ENCODE data around the gene SLC7A6. TPM values are rescaled to one million over a fixed set of nuclear protein-coding genes. Genes with fewer than 3 reads are reported as not detected.

The SLC7A6 gene
- total and polyA plus RNA-seq, 2 of the 8 experiments (the other 6 are each of a cell fraction or from before 2014, with no cell fraction given) = 28.0 to 37.8 TPM

DNA sequence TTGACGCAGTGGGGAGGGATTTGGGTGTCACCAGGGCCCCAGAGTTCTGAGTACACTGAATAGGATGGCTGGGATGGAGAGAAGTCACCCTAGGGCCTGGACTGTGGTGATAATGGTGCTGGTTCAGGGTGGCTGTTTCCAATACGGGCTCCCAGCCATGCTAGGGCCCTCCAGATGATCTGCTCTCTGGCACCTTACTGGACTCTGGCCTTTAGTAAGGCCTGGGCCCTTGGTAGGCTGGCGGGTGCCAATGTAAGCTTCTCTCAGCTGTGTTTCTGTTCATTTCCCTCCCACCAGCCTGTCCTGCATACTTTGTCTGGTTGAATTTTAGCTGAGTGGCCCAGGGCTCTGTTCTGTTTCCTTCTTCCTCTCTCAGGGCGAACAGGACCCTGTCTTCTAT lies 16.4 kb upstream of the SLC7A6 start (continued):
- TF ChIP-seq HDAC2 (IDR thresholded peaks at IDR 0.05; ENCODE audit: borderline replicate concordance in 1 of 2, low read depth in 2 of 2, low read length in 2 of 2) (no peak), CBX5 (IDR thresholded peaks at IDR 0.05; ENCODE audit: low read depth, low read length) (no peak), TBP (IDR thresholded peaks at IDR 0.05; ENCODE audit: low read depth, low read length) (no peak), ATF3 (IDR thresholded peaks at IDR 0.05; ENCODE audit: insufficient read depth, low read depth, low read length) (no peak), CTBP2 (IDR thresholded peaks at IDR 0.05; ENCODE audit: borderline replicate concordance, insufficient read depth, insufficient read length, low read length) (no peak), PHF8 (conservative IDR thresholded peaks at IDR 0.05; ENCODE audit: low read depth, low read length) (no peak), SRF (IDR thresholded peaks at IDR 0.05; ENCODE audit: low read depth, low read length) (no peak), CREB1 (IDR thresholded peaks at IDR 0.05) (no peak), HDAC6 (IDR thresholded peaks at IDR 0.05; ENCODE audit: low read depth, low read length) (no peak), CEBPB (IDR thresholded peaks at IDR 0.05; ENCODE audit: low read depth, low read length) (no peak)
